KOPT-K1 (cell line): ENCODE data around the gene CCDC8.
"Not testable (repeated sequence)": the region's sequence is repeated elsewhere in the genome, so short reads cannot be mapped to it uniquely, and the experiment has no call there.

ENCODE experiments used
- H3K27ac ChIP-seq: fragments of 200-600 bp; sonication (generic); 2 replicates; pipeline ENCODE4 v1.5.1; 2016; ENCODE audit warnings: antibody characterized with exemption, mild to moderate bottlenecking, low read depth, low read length; ENCODE audit not compliant: poor library complexity, severe bottlenecking
- H3K36me3 ChIP-seq: fragments of 200-600 bp; sonication (generic); 2 replicates; pipeline ENCODE4 v1.5.1; 2017; ENCODE audit warnings: antibody characterized with exemption, mild to moderate bottlenecking, low read length, moderate library complexity; ENCODE audit not compliant: insufficient read depth
- H3K9me3 ChIP-seq: fragments of 200-600 bp; sonication (generic); 2 replicates; pipeline ENCODE4 v1.5.1; 2017; ENCODE audit warnings: antibody characterized with exemption, low read length, mild to moderate bottlenecking; ENCODE audit not compliant: insufficient read depth, poor library complexity, severe bottlenecking

The CCDC8 gene

GRCh38 chr19:46441866-46442265 lies 28.5 kb upstream of the CCDC8 start:
- Histone ChIP-seq H3K36me3 (no peaks in the 10 kb centered on the region), H3K9me3 (no peaks in the 10 kb centered on the region), H3K27ac (no peak overlapping the region)

- not testable (repeated sequence) for H3K27ac ChIP-seq, H3K36me3 ChIP-seq, H3K9me3 ChIP-seq
These were observed 22.3 kb upstream of the CCDC8 start for GRCh38 chr19:46435689-46436088.

GRCh38 chr19:46435009-46435408 lies 21.6 kb upstream of the CCDC8 start:
- no peak overlapping the region for H3K27ac ChIP-seq
- no peaks in the 10 kb centered on the region for H3K36me3 ChIP-seq
- H3K9me3 ChIP-seq: no peaks in the 10 kb centered on the region

GRCh38 chr19:46433470-46433869 lies 20.1 kb upstream of the CCDC8 start:
- not testable (repeated sequence) for H3K36me3 ChIP-seq, H3K27ac ChIP-seq, H3K9me3 ChIP-seq

GRCh38 chr19:46431824-46432223 lies 18.5 kb upstream of the CCDC8 start:
- H3K27ac ChIP-seq: no peak overlapping the region
- no peaks in the 10 kb centered on the region for H3K9me3 ChIP-seq
- H3K36me3 ChIP-seq: no peaks in the 10 kb centered on the region

- Histone ChIP-seq H3K27ac (no peak overlapping the region), H3K9me3 (no peaks in the 10 kb centered on the region), H3K36me3 (no peaks in the 10 kb centered on the region)
These were observed 16.6 kb upstream of the CCDC8 start for GRCh38 chr19:46429999-46430398.

- H3K36me3 ChIP-seq: no peaks in the 10 kb centered on the region
- no peaks in the 10 kb centered on the region for H3K9me3 ChIP-seq
- no peak within 1 kb of the TSS for H3K27ac ChIP-seq
These were observed 15.1 kb upstream of the CCDC8 start, which contains the start of gene PNMA8C for GRCh38 chr19:46428239-46429135. PNMA8C (minus strand) TSS chr19:46428936; CDS start chr19:46428359, 577 bp downstream.

GRCh38 chr19:46427518-46428045 lies 14.2 kb upstream of the CCDC8 start:
- no peak overlapping the region for H3K27ac ChIP-seq
- no peaks in the 10 kb centered on the region for H3K36me3 ChIP-seq
- H3K9me3 ChIP-seq: no peaks in the 10 kb centered on the region

- Histone ChIP-seq H3K9me3 (no peaks in the 10 kb centered on the region), H3K27ac (no peak overlapping the region), H3K36me3 (no peaks in the 10 kb centered on the region)
These were observed 13.3 kb upstream of the CCDC8 start for GRCh38 chr19:46426506-46427162.

GRCh38 chr19:46426035-46426505 lies 12.7 kb upstream of the CCDC8 start:
- Histone ChIP-seq H3K9me3 (no peaks in the 10 kb centered on the region), H3K27ac (no peak overlapping the region), H3K36me3 (no peaks in the 10 kb centered on the region)

GRCh38 chr19:46423188-46423587 lies 9.8 kb upstream of the CCDC8 start:
- Histone ChIP-seq H3K36me3 (no peaks in the 10 kb centered on the region), H3K27ac (no peak overlapping the region), H3K9me3 (no peaks in the 10 kb centered on the region)

- no peaks in the 10 kb centered on the region for H3K9me3 ChIP-seq
- no peaks in the 10 kb centered on the region for H3K36me3 ChIP-seq
- no peak overlapping the region for H3K27ac ChIP-seq
These were observed 9.0 kb upstream of the CCDC8 start for GRCh38 chr19:46422344-46422743.

- Histone ChIP-seq H3K9me3 (no peaks in the 10 kb centered on the region), H3K27ac (no peak overlapping the region), H3K36me3 (no peaks in the 10 kb centered on the region)
These were observed 6.7 kb upstream of the CCDC8 start for GRCh38 chr19:46420056-46420455.

GRCh38 chr19:46415804-46416709 lies 2.7 kb upstream of the CCDC8 start:
- not testable (repeated sequence) for H3K27ac ChIP-seq, H3K9me3 ChIP-seq, H3K36me3 ChIP-seq

- H3K36me3 ChIP-seq, H3K9me3 ChIP-seq, H3K27ac ChIP-seq: not testable (repeated sequence)
These were observed 1.5 kb upstream of the CCDC8 start for GRCh38 chr19:46414899-46415298.
